GM12891 (cell line): Measurements from ENCODE around the gene MATN4.

ENCODE experiments used
- PAX5 ChIP-seq: IDR thresholded peaks from 2 replicates; pipeline ENCODE4 v1.6.1; 2011; ENCODE audit warnings: low read length, moderate library complexity, mild to moderate bottlenecking; ENCODE audit not compliant: insufficient read depth, severe bottlenecking
- POLR2A ChIP-seq: IDR thresholded peaks from 2 replicates; pipeline ENCODE4 v1.6.1; 2011; ENCODE audit warnings: low read depth, low read length, control low read depth
- POLR2AphosphoS5 ChIP-seq: IDR thresholded peaks from 2 replicates; pipeline ENCODE4 v1.6.1; 2011; ENCODE audit warnings: low read depth, low read length, control low read depth
- POU2F2 ChIP-seq: IDR thresholded peaks from 2 replicates; pipeline ENCODE4 v1.6.1; 2011; ENCODE audit warnings: low read depth, mild to moderate bottlenecking, control low read depth, low read length, moderate library complexity
- SPI1 ChIP-seq: IDR thresholded peaks from 2 replicates; pipeline ENCODE4 v1.6.1; 2011; ENCODE audit warnings: low read depth, low read length, control low read depth
- TAF1 ChIP-seq: IDR thresholded peaks from 2 replicates; pipeline ENCODE4 v1.6.1; 2011; ENCODE audit warnings: low read depth, low read length, control low read depth

GRCh38 chr20:45257161-45257560, 50.9 kb downstream of the MATN4 start:
- no peak for TF ChIP-seq POLR2AphosphoS5
- no peak for TF ChIP-seq POLR2A
- TF ChIP-seq TAF1, result no peak
- no peak for TF ChIP-seq SPI1
- no peak for TF ChIP-seq POU2F2
- TF ChIP-seq PAX5, result no peak
